ENCODE results near the gene PYY.
"Not testable (repeated sequence)": the region's sequence is repeated elsewhere in the genome, so short reads cannot be mapped to it uniquely, and the experiment has no call there.

Gene PYY

DNA sequence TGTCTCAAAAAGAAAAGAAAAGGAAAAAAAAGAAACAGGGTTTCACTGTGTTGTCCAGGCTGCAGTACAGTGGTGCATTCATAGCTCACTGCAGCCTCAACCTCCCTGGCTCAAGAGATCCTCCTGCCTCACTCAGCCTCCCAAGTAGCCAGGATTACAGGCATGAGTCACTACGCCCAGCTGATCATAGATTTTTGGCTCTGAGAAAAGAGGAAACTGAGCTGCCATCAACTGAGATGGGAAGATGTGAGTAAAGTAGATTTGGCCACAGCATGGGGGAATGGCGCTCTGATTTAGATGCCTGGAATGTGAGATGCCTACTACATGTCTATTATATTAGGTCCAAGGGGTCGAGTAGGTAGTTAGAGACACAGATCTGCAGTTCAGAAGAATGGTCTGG is 44.8 kb upstream of the PYY start:
- DNase-seq (ENCODE audit: low read depth) = peak; percentile 57
- H3K4me3 ChIP-seq (ENCODE audit: low read depth, low read length) = no peak overlapping the region
- TF ChIP-seq, protein P1, sequence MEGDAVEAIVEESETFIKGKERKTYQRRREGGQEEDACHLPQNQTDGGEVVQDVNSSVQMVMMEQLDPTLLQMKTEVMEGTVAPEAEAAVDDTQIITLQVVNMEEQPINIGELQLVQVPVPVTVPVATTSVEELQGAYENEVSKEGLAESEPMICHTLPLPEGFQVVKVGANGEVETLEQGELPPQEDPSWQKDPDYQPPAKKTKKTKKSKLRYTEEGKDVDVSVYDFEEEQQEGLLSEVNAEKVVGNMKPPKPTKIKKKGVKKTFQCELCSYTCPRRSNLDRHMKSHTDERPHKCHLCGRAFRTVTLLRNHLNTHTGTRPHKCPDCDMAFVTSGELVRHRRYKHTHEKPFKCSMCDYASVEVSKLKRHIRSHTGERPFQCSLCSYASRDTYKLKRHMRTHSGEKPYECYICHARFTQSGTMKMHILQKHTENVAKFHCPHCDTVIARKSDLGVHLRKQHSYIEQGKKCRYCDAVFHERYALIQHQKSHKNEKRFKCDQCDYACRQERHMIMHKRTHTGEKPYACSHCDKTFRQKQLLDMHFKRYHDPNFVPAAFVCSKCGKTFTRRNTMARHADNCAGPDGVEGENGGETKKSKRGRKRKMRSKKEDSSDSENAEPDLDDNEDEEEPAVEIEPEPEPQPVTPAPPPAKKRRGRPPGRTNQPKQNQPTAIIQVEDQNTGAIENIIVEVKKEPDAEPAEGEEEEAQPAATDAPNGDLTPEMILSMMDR (conservative IDR thresholded peaks at IDR 0.05; ENCODE audit: low read depth, low read length) = no peak

DNA sequence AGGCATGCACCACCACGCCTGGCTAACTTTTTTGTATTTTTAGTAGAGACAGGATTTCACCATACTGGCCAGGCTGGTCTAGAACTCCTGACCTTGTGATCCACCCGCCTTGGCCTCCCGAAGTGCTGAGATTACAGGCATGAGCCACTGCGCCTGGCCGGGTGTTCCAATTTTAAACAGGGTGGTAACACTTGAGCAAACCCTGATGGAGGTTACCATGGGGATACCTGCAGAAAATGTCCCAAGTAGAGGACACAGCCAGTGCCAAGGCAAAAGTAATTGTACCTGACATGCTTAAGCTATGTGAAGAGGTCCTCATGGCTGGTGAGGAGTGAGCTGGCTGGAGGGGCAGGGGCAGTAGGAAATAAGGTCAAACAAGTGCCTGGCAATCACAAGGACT is 43.4 kb upstream of the PYY start:
- DNase-seq (ENCODE audit: low read depth); H3K4me3 ChIP-seq (ENCODE audit: low read depth, low read length): not testable (repeated sequence)

GRCh38 chr17:43995150-43995471 is 41.4 kb upstream of the PYY start:
- TF ChIP-seq, protein P1 (conservative IDR thresholded peaks at IDR 0.05; ENCODE audit: low read depth, low read length) = no peak
- no peak overlapping the region for H3K4me3 ChIP-seq (ENCODE audit: low read depth, low read length)
- DNase-seq (ENCODE audit: low read depth) = no peak

DNA sequence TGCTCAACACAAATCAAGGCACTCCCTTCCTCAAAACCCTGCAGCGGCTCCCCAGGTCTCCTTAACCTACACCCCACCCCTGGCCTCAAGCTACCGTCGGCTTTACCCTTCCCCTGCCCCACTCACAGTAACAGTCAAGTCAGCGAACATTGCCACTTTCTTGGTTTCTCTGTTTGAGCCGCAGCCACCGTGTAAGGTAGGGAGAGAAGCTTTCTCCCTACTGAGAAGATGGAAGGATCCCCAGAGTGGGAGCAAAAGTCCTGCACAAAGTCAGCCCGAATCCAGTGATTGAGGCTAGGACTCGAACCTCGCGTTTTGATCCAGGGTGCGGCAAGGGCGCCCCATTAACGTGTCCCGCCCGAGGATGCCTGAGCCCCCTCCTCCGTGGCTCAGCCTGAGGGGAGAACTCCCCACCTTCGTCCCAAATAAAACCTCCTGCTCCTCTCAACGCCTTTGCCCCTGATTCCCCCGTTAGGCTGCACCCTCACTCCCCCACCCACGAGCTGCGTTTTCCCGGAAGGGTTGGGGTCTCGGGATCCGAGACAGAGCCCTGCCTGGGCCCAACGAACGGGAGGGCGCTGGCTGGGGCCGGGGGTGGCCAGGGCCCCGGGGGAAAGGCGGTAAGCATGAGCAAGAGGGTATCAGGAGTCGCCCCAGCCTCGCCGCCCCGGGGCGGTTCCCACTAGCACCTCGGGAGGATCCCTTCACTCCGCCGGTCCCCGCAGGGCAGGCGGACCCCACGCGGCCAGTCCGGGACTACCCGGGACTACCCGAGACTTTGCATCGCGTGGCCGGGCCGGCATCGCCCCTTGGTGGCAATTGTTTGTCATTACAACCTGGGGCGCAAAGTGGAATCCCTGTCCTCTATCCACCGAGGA is 40.8 kb upstream of the PYY start:
- H3K4me3 ChIP-seq (ENCODE audit: low read depth, low read length) = peak overlapping the region; percentile 48
- TF ChIP-seq, protein P1 (conservative IDR thresholded peaks at IDR 0.05; ENCODE audit: low read depth, low read length) = peak; percentile 88
- peak; percentile 67 for DNase-seq (ENCODE audit: low read depth)

- TF ChIP-seq, protein P1 (conservative IDR thresholded peaks at IDR 0.05; ENCODE audit: low read depth, low read length) = no peak
- DNase-seq (ENCODE audit: low read depth) = no peak
- no peak overlapping the region for H3K4me3 ChIP-seq (ENCODE audit: low read depth, low read length)
Observed at GRCh38 chr17:43992641-43993040, 38.9 kb upstream of the PYY start.

DNA sequence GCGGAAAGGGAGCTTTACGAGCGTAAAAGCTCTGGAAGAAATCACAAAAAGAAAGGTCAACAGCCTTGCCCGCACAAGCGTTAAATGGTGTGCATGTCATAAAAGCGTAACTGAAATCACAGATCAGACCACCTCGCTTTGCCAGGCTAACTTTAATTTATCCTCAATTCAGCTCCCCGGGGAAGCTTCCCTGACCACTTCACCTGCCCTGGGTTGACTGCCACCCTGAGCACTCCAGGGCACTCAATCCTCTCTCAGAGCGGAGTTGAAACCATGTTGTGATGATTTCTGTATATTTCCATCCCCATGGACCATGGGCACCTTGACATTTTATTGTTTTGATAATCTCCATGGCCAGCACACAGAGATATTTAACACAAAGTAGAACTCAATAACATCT is 34.6 kb upstream of the PYY start:
- no peak for DNase-seq (ENCODE audit: low read depth)
- H3K4me3 ChIP-seq (ENCODE audit: low read depth, low read length) = no peak overlapping the region
- TF ChIP-seq, protein P1 (conservative IDR thresholded peaks at IDR 0.05; ENCODE audit: low read depth, low read length) = no peak

DNA sequence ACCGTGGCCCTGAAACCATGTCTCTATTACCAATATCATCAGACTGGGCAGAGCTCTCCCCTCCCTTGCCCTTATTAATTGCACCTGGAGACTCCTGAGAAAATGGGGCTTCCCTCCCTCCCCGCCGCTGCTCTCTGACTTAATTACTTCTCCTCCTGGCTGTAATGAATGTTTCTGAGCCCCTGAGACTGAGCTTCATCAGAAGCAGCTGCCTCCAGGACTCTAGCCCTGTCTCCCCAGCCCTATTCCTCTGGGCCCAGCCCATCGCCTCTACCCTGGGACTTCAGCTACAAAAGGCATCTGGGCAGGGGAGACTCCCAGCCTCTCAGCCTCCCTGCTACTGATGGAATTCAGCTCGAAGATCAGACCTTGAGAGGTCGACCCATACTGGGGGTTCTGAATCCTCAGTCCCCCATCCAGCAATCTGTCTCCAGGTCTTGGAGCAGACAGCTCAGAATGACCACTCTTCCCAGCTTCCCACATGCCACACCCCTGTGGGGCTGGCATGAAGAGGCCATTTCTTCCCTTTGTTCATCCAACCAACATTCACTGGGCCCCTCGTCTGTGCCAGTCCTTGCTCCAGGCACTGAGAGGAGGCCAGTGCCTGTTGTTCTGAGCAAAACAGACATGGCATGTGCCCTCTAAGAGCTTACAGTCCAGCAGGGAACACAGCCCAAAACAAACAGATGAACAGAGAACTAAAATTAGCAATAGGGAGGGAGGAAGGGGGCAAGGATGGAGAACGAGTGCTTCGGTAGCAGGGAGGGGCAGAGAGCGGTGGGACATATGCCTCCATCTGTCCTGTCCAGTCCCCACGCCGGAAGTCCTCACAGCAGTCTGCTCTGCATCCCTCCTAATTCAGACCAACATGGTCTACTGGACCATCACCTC is 33.6 kb upstream of the PYY start:
- TF ChIP-seq, protein P1 (conservative IDR thresholded peaks at IDR 0.05; ENCODE audit: low read depth, low read length) = no peak
- H3K4me3 ChIP-seq (ENCODE audit: low read depth, low read length) = no peak overlapping the region
- DNase-seq (ENCODE audit: low read depth) = no peak

Data from choroid plexus epithelial cell (primary cell).